ENCODE results near the gene CPO.
A peak's percentile ranks its signal among the peaks of the same experiment; 100 is the strongest.

CPO gene

DNA sequence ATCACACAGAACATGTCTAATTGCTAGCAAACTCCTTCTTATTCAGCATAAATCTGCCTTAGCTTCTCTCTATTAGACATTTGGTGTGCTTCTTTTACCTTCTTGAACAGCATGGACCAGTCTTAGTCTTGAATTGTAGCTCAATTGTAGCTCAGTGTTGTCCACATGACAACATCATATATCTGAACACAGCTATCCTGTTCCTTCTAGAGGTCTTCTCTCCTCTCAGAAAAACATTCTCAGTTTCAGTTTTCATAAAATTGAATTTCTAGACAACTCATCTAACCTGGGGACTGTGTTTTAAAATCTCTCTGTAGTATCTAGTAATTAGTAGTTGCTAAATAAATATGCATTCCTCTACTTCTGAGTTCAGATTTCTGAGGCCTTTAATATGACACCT is 47.6 kb downstream of the CPO start:
- Mint-ChIP-seq H3K27me3 (no peaks in the 10 kb centered on the region), H3K27ac (no peak overlapping the region), H3K4me1 (peaks cover 40% of the 10 kb centered on the region), H3K36me3 (no peaks in the 10 kb centered on the region), H3K9me3 (no peaks in the 10 kb centered on the region), H3K4me3 (no peak overlapping the region)

DNA sequence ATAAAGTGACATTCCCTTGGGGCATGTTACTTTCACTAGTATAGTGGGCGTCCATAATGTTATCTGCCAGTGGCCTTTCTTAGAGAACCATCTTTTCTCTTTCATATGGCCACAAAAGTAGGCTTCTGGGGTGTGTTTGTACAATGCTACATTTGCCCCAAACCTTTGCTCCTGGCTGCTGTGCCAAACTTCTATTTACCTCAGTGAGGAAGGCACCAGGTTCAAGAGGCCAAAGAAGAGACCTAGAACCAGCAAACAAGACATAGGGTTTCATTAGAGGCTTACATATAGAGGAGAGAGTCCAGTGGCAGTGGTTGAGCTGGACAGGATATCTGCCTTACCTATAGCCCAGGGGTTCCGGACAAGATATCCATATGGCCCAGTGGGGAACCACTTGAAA is 48.5 kb downstream of the CPO start:
- Mint-ChIP-seq H3K4me3 (no peak overlapping the region), H3K27me3 (no peaks in the 10 kb centered on the region), H3K4me1 (peaks cover 34% of the 10 kb centered on the region)

DNA sequence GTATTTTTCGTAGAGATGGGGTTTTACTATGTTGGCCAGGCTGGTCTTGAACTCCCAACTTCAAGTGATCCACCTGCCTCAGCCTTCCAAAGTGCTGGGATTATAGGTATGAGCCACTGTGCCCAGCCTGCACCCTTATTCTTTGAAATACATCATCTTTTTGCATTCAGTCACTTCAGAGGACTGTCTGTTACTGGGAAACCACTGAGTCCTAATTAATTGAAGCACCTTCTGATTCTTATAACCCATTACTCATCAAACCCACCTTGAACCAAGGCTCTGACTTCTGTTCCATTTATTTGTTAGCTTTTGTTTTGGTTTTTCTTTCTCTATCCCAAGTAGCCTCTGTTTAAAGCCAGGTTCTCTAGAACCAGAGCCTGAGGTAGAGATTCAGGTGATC is 49.6 kb downstream of the CPO start:
- H3K9me3 Mint-ChIP-seq, result no peaks in the 10 kb centered on the region
- no peaks in the 10 kb centered on the region for H3K27me3 Mint-ChIP-seq
- no peaks in the 10 kb centered on the region for H3K36me3 Mint-ChIP-seq
- H3K4me3 Mint-ChIP-seq, result no peak overlapping the region
- H3K4me1 Mint-ChIP-seq, result peaks cover 32% of the 10 kb centered on the region
- no peak overlapping the region for H3K27ac Mint-ChIP-seq

More for the DNA sequence above, 48.5 kb downstream of the CPO start:
- Mint-ChIP-seq H3K36me3 (no peaks in the 10 kb centered on the region), H3K27ac (no peak overlapping the region), H3K9me3 (no peaks in the 10 kb centered on the region)

DNA sequence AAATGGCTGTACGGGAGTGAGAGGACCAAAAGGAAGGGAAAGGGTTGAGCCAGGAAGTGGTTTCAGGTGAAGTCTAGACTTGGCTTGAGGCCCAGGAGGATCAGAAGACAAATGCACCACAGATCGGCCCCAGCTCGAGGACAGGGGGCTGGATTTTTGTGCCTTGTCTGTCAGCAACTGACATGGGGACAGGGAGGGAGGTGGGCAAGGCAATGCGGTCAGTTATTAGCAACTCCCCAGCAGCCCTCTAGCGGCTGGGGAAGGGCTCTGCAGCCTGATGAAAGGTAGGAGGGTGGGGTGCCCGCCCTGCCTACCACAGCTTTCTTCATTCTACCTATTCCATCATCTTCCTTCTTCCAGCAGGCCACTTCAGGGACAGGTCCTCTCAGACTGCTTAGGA is 50.0 kb downstream of the CPO start:
- Mint-ChIP-seq H3K4me3 (no peak overlapping the region), H3K27me3 (no peaks in the 10 kb centered on the region), H3K4me1 (peaks cover 33% of the 10 kb centered on the region), H3K36me3 (no peaks in the 10 kb centered on the region), H3K27ac (no peak overlapping the region), H3K9me3 (no peaks in the 10 kb centered on the region)

DNA sequence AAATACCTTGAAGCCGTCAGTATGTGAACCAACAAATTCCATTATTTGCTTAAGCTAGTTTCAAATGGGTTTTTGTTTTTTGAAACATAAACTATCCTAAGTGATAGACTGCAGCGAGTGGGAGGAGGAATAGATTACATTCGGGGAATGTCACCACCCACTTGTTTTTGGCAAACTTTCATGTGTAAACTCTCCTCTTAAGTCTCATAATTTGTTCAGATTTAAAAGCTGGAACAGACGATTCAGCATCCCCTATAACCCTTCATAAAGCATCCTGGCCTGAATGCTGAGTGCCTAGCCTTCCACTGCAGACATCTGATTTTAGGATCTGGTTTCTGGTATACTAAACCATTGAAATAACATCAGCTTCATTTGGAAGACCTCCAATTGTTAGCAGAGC is 51.0 kb downstream of the CPO start:
- H3K9me3 Mint-ChIP-seq, result no peaks in the 10 kb centered on the region
- no peak overlapping the region for H3K4me3 Mint-ChIP-seq
- no peaks in the 10 kb centered on the region for H3K36me3 Mint-ChIP-seq
- H3K27ac Mint-ChIP-seq, result no peak overlapping the region
- H3K27me3 Mint-ChIP-seq, result no peaks in the 10 kb centered on the region
- H3K4me1 Mint-ChIP-seq, result peaks cover 31% of the 10 kb centered on the region

DNA sequence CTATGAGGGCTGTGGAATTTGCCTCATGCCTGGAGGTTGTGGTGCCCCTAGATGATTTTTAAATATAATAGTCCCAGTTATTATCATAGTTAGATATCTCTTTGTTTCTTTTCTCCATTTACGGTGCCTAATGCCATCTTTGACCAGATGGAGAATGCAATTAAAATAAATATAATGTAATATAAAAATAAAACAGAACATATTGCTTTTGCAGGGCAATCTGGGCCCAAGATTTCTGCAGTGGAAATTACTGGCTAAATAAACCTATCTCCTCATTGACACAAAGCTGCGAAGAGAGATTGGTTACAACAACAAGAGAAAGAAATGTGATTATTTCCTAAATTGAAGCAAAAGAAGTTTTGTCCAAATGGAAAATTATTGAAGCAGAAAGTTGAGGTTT is 51.8 kb downstream of the CPO start:
- Mint-ChIP-seq H3K4me1 (peaks cover 31% of the 10 kb centered on the region), H3K36me3 (no peaks in the 10 kb centered on the region), H3K27ac (no peak overlapping the region), H3K27me3 (no peaks in the 10 kb centered on the region), H3K9me3 (no peaks in the 10 kb centered on the region), H3K4me3 (no peak overlapping the region)

DNA sequence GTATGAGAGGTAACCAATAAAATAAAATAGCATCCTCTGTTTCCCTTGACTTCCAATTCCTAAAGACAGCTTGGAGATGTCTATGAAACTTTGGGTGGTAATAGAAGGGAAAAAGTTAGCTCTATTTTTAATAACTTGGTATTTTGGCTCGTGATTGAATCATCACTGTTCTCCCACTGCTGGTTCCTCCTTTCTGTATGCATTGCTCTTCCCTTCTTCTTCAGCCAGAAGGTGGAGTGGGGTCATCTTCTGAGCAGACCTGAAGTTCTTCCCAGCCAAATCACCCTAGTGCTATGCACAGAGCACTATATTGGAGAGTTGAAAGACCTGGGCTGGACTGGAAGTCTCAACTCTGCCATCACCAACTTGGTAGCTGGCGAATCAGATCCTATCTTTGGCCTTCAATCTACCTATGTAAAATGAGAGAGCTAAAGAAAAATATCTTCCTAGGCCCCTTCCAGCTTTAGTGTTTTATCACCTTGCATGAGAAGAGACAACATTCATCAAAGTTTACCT is 54.1 kb downstream of the CPO start:
- Mint-ChIP-seq H3K36me3 (peaks cover 1% of the 10 kb centered on the region), H3K9me3 (peaks cover 10% of the 10 kb centered on the region), H3K27me3 (peaks cover 2% of the 10 kb centered on the region), H3K4me1 (peaks cover 24% of the 10 kb centered on the region), H3K27ac (no peak overlapping the region), H3K4me3 (no peak overlapping the region)

DNA sequence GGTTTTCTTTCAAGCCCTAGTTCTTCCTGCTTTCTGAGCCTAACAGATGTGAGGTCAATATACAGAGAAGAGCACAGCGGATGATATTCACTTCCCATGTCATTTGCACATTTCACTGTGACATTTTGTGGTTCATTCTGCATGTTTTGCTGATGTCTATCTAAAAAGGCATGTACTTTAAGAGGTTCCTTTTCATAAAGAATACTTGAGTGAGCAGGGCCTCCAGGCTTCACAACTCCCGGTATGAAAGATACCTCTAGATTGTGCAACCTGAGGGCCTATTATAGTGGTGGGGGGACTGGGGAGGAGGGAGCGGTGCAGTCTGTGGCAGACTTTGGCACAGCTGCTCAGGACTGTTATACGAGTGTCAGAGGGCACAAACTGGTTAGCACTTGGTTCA is 54.6 kb downstream of the CPO start:
- peaks cover 10% of the 10 kb centered on the region for H3K9me3 Mint-ChIP-seq
- no peak overlapping the region for H3K4me3 Mint-ChIP-seq
- H3K27ac Mint-ChIP-seq, result no peak overlapping the region
- peaks cover 1% of the 10 kb centered on the region for H3K36me3 Mint-ChIP-seq
- peaks cover 21% of the 10 kb centered on the region for H3K4me1 Mint-ChIP-seq
- peaks cover 2% of the 10 kb centered on the region for H3K27me3 Mint-ChIP-seq

DNA sequence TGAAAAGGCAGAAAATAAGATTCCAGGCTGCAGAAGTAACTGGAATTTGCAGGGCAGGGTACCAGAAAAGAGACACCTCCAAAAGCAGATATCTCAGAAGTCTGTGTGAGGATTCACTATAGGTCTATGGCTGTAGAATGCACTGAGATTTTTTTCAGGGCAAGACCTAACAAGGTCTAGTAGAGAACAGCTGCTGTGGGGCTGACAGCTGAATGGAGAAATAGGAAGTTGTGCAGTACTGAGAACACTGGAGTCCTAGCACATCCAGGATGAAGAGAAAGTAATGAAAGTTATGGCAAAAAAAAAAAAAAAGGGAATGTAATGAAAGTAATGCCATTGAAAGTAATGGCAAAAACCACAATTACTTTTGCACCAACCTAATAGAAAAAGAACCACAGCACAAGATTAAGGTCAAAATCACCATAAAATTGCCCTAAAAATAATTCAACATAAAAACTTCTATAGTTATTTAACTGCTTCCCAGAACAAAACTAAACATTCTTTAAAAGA is 57.3 kb downstream of the CPO start:
- Mint-ChIP-seq H3K36me3 (peaks cover 5% of the 10 kb centered on the region), H3K27me3 (peaks cover 2% of the 10 kb centered on the region), H3K27ac (no peak overlapping the region), H3K9me3 (peaks cover 10% of the 10 kb centered on the region), H3K4me1 (peaks cover 5% of the 10 kb centered on the region), H3K4me3 (no peak overlapping the region)

DNA sequence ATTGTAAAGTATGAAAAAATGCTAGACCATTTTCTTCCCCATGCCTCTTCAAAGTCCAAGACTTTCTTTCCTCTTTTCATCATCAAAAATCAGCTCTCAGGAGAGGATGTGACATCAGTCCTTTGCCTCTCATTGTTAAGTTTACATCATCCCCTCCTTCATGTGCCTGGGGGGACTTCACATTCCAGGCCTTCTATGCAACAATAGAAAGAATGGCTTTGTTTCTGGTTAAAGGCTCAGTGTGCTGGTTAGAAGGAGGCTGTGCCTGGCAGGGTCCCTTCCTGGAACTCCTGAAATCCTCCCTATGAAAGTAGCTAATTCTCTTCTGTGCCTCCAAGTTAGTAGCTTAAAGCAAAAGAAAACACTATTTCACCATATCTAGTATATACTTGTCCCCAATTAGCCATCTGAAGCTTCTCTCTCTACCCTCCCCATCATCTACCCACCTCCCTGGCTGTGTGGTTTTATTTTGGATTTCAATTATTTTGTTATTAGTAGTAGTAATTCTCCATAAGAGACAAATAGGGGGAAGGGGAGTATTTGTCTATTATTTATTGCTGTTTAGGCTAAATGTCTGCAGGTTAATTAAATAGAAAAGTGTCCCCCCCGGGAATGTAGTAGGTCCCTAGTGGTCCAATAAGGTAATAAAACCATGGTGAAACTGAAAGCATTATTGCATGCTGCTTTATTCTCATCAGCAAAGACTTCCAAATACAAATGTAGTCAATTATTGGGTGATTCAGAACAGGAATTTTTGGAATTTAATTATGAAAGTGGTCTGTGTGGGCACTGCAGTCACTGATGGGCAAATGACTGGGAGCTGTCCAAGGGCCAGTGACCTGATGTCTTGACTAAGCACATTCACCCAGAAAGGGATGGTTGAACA is 69.0 kb downstream of the CPO start:
- Mint-ChIP-seq H3K27ac (no peak overlapping the region), H3K27me3 (no peaks in the 10 kb centered on the region), H3K36me3 (no peaks in the 10 kb centered on the region), H3K9me3 (no peaks in the 10 kb centered on the region), H3K4me1 (no peaks in the 10 kb centered on the region), H3K4me3 (no peak overlapping the region)

DNA sequence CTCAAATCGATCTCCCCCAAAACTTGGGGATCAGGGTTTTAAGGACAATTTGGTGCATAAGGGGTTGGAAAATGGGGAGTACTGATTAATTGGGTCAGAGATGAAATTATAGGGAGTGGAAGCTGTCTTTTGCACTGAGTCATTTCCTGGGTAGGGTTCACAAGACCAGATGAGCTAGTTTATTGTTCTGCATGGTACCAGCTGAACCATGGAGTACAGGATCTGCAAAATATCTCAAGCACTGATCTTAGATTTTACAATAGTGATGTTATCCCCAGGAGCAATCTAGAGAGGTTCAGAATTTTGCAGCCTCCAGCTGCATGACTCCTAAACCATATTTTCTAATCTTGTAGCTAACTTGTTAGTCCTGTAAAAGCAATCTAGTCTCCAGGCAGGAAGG is 73.1 kb downstream of the CPO start:
- peak overlapping the region; percentile 46 for H3K27ac Mint-ChIP-seq
- no peaks in the 10 kb centered on the region for H3K36me3 Mint-ChIP-seq
- H3K4me1 Mint-ChIP-seq, result no peaks in the 10 kb centered on the region
- no peak overlapping the region for H3K4me3 Mint-ChIP-seq
- H3K27me3 Mint-ChIP-seq, result no peaks in the 10 kb centered on the region
- H3K9me3 Mint-ChIP-seq, result no peaks in the 10 kb centered on the region

DNA sequence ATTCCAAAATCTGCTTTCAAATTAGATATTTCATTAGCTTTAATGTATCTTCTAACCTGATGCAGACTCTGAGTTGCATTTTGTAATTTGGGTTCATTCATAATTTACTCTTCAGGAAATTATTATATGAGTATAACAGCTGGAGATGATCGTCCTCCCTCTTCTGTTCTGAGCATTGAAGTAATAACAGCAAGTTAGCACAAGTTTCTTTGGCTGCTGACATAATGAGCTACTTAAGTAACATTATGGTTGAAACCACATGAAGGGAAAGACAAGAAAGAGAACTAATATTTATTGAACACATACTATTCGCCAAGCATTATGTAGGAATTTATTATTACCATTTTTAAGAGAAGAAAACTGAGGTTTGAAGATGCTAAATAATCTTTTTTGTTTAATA is 75.1 kb downstream of the CPO start:
- no peak overlapping the region for H3K27ac Mint-ChIP-seq
- no peak overlapping the region for H3K4me3 Mint-ChIP-seq
- H3K27me3 Mint-ChIP-seq, result no peaks in the 10 kb centered on the region
- H3K4me1 Mint-ChIP-seq, result no peaks in the 10 kb centered on the region
- H3K36me3 Mint-ChIP-seq, result peaks cover 2% of the 10 kb centered on the region
- H3K9me3 Mint-ChIP-seq, result no peaks in the 10 kb centered on the region

DNA sequence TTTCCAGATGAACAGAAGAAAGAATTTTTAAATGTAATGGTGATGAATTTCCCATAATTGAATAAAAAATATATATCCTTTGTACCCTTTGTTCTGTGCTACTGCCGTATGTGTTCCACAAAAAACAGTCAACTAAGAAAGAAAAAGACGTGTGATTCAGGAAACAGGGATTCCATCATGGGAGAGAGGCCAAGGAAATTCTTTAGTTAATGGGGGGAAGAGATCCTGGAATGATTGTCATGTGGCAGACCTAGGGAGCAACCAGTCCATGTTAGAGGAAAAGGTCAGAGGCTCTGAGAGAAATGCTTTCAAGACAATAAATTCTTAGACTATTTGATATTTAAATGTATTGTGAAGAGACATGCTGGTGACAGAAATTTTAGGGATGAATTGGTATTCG is 76.6 kb downstream of the CPO start:
- no peak overlapping the region for H3K4me3 Mint-ChIP-seq
- no peaks in the 10 kb centered on the region for H3K27me3 Mint-ChIP-seq
- H3K4me1 Mint-ChIP-seq, result no peaks in the 10 kb centered on the region
- no peaks in the 10 kb centered on the region for H3K9me3 Mint-ChIP-seq
- peaks cover 2% of the 10 kb centered on the region for H3K36me3 Mint-ChIP-seq
- H3K27ac Mint-ChIP-seq, result no peak overlapping the region

Data from activated naive CD4-positive, alpha-beta T cell treated with anti-CD3 and anti-CD28 coated beads, Interleukin-2, amount 50 U/mL, for 24 hours (primary cell).